Type B pancreatic cell (in vitro differentiated cells): Measurements from ENCODE around the gene ENAH. TPM values are rescaled to one million over a fixed set of nuclear protein-coding genes. Genes with fewer than 3 reads are reported as not detected.

ENCODE experiments used
- DNase-seq: peaks from one replicate; pipeline ENCODE4 v3.0.0; 2021; ENCODE audit warnings: mixed read lengths; ENCODE audit not compliant: unreplicated experiment; ENCODE audit errors: extremely low spot score
- H3K27ac Mint-ChIP-seq: 2 replicates; pipeline ENCODE4 v1.8.0; 2021; ENCODE audit warnings: mild to moderate bottlenecking, mixed read lengths
- H3K27me3 Mint-ChIP-seq: 2 replicates; pipeline ENCODE4 v1.8.0; 2021; ENCODE audit warnings: mixed read lengths
- H3K36me3 Mint-ChIP-seq: 2 replicates; pipeline ENCODE4 v1.8.0; 2021; ENCODE audit warnings: mixed read lengths
- H3K4me1 Mint-ChIP-seq: one replicate; pipeline ENCODE4 v1.8.0; 2021; ENCODE audit warnings: mixed read lengths; ENCODE audit not compliant: unreplicated experiment
- H3K4me3 Mint-ChIP-seq: 2 replicates; pipeline ENCODE4 v1.8.0; 2021; ENCODE audit warnings: mild to moderate bottlenecking, mixed read lengths
- H3K9me3 Mint-ChIP-seq: 2 replicates; pipeline ENCODE4 v1.8.0; 2021; ENCODE audit warnings: mixed read lengths
- CTCF ChIP-seq: fragments of 200-600 bp; sonication (generic); conservative IDR thresholded peaks from 2 replicates; pipeline ENCODE4 v1.5.0; 2021; ENCODE audit warnings: antibody characterized with exemption, mild to moderate bottlenecking
- total RNA-seq: library from RNA; stranded (reverse); gene quantifications from 2 replicates; pipeline ENCODE4 v1.2.1, GENCODE V29; 2021; ENCODE audit warnings: low replicate concordance

ENAH gene
- total RNA-seq, 1 donor from 2014 or later = 133 TPM

GRCh38 chr1:225471453-225472301 lies 181.2 kb downstream of the ENAH start:
- TF ChIP-seq CTCF = no peak
- H3K4me3 Mint-ChIP-seq = no peak overlapping the region
- no peak overlapping the region for H3K27ac Mint-ChIP-seq
- H3K36me3 Mint-ChIP-seq = no peaks in the 10 kb centered on the region
- peak; percentile 65 for DNase-seq
- no peaks in the 10 kb centered on the region for H3K27me3 Mint-ChIP-seq
- H3K4me1 Mint-ChIP-seq = peaks cover 8% of the 10 kb centered on the region
- no peaks in the 10 kb centered on the region for H3K9me3 Mint-ChIP-seq

GRCh38 chr1:225471109-225471452 lies 181.8 kb downstream of the ENAH start:
- Mint-ChIP-seq H3K27me3 (no peaks in the 10 kb centered on the region), H3K27ac (no peak overlapping the region), H3K9me3 (no peaks in the 10 kb centered on the region), H3K4me3 (no peak overlapping the region), H3K4me1 (peaks cover 8% of the 10 kb centered on the region), H3K36me3 (no peaks in the 10 kb centered on the region)
- TF ChIP-seq CTCF = no peak
- DNase-seq = no peak

GRCh38 chr1:225470211-225471108 lies 182.5 kb downstream of the ENAH start:
- Mint-ChIP-seq H3K4me3 (no peak overlapping the region), H3K27ac (no peak overlapping the region), H3K36me3 (no peaks in the 10 kb centered on the region), H3K27me3 (no peaks in the 10 kb centered on the region), H3K9me3 (no peaks in the 10 kb centered on the region), H3K4me1 (peaks cover 10% of the 10 kb centered on the region)
- no peak for TF ChIP-seq CTCF
- no peak for DNase-seq

DNA sequence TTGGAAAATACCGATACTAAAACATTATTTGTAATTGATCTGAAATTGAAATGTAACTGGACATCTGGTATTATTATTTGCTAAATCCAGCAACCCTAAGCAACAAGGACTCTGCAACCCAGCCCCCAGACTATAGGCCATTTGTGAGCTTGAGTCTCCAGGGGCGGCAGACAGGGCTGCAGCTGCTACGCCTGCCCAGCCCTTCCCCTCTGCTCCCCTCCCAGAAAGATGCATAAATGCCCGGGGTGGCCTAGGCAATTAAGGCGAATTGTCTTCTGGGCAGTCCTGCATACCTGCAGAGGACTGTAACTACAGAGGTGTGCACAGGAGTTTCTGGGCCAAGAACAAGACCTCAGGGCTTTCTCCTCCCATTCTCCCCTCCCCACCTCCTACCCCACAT lies 183.9 kb downstream of the ENAH start:
- TF ChIP-seq CTCF = no peak
- H3K27ac Mint-ChIP-seq = no peak overlapping the region

DNA sequence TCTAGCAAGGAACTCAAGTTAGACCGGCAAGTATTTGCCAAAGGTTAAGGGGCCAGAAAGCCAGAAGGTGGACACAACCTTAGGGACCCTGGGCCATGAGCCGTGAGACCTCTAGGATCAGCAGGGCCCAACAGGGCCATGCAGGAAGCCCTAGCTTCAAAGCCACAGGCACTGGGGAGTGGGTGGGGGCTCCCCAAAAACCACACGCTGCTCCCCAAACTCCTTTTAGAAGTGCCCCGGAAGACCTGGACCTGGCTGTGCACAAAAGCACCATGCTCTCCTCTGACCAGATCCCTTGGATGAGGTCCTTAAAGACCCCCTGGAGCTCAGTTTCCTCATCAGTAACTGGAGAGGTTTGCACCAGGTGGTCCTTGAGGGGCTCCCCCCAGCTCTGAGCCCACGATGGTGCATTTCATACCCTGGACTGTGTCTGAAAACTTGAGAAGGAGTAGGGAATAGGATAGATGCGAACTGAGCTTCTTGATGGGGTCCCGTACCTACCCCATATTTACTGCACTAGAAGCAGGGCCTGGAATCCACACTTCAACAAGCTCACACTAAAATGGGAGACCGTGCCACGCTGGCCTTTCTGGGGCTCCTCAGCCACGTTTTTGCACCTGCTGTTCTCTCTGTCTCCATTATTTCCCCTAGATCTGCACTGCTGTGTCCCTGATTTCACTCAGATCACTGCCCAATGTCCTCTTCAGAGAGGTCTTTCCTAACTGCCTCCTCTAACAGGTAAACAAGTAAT lies 184.5 kb downstream of the ENAH start:
- Mint-ChIP-seq H3K27ac (no peak overlapping the region), H3K4me3 (no peak overlapping the region), H3K4me1 (peaks cover 19% of the 10 kb centered on the region), H3K9me3 (no peaks in the 10 kb centered on the region), H3K27me3 (no peaks in the 10 kb centered on the region), H3K36me3 (no peaks in the 10 kb centered on the region)
- TF ChIP-seq CTCF = no peak
- no peak for DNase-seq

More for the DNA sequence above, 183.9 kb downstream of the ENAH start:
- H3K4me3 Mint-ChIP-seq = no peak overlapping the region
- H3K4me1 Mint-ChIP-seq = peaks cover 19% of the 10 kb centered on the region
- DNase-seq = no peak
- H3K9me3 Mint-ChIP-seq = no peaks in the 10 kb centered on the region
- no peaks in the 10 kb centered on the region for H3K27me3 Mint-ChIP-seq
- H3K36me3 Mint-ChIP-seq = no peaks in the 10 kb centered on the region
